K562 (cell line): ENCODE results near the gene USP10. TPM values are rescaled to one million over a fixed set of nuclear protein-coding genes. Genes with fewer than 3 reads are reported as not detected.

ENCODE experiments used
- HDAC3 ChIP-seq: fragments of 450-650 bp; IDR thresholded peaks from 2 replicates; pipeline ENCODE4 v1.6.1; 2018; ENCODE audit warnings: borderline replicate concordance, mild to moderate bottlenecking, moderate library complexity; ENCODE audit not compliant: partially characterized antibody
- HLTF ChIP-seq: fragments of 450-650 bp; IDR thresholded peaks from 2 replicates; pipeline ENCODE4 v1.6.1; 2016
- NFATC3 ChIP-seq: fragments of 450-650 bp; IDR thresholded peaks from 2 replicates; pipeline ENCODE4 v1.6.1; 2017; ENCODE audit warnings: mild to moderate bottlenecking
- NFRKB ChIP-seq: fragments of 450-650 bp; IDR thresholded peaks from 2 replicates; pipeline ENCODE4 v1.6.1; 2016; ENCODE audit warnings: low read depth
- SAP30 ChIP-seq: fragments of 200-600 bp; sonication (generic); IDR thresholded peaks from 2 replicates; pipeline ENCODE4 v1.6.1; 2012; ENCODE audit warnings: borderline replicate concordance, low read depth, mild to moderate bottlenecking, moderate library complexity, low read length, control low read depth, inconsistent platforms; ENCODE audit not compliant: insufficient read depth, poor library complexity, severe bottlenecking
- ZNF12 ChIP-seq: sonication (generic); formaldehyde crosslinking; IDR thresholded peaks from 2 replicates; pipeline ENCODE4 v1.4.0; 2020; ENCODE audit warnings: mild to moderate bottlenecking, missing genetic modification reagents
- polyA plus RNA-seq, 8 experiments: library from polyadenylated mRNA; depleted of rRNA in 4 of 8; stranded (reverse) in 5 of 8; unstranded in 3 of 8; fragments of >200 nt; fragmentation: Nextera tagmentation in 2 of 8; fragmentation: Illumina TruSeq in 1 of 8; extraction: Ambion mirVana in 2 of 8; extraction: Trizol in 1 of 8; gene quantifications; 2 replicates each; pipeline versions ENCODE4 v1.2.1 to v1.2.3, GENCODE V29; 2011 to 2014; ENCODE audit warnings: inconsistent platforms in 1 of 8, missing spikeins in 1 of 8
- total RNA-seq, 7 experiments: library from RNA; depleted of rRNA in 6 of 7; stranded (reverse); fragments of >200 nt in 6 of 7; fragmentation: Illumina TruSeq in 2 of 7; extraction: Trizol in 2 of 7; gene quantifications; 2 replicates each; pipeline versions ENCODE4 v1.2.1 to v1.2.3, GENCODE V29; 2011 to 2021; ENCODE audit warnings: low replicate concordance in 1 of 7
- TF ChIP-seq, protein P1 (sequence below): fragments of 450-650 bp; IDR thresholded peaks from 2 replicates; pipeline ENCODE4 v1.6.1; 2017; ENCODE audit warnings: antibody characterized with exemption
- TF ChIP-seq, protein P2 (sequence below): sonication (generic); formaldehyde crosslinking; IDR thresholded peaks from 2 replicates; pipeline ENCODE4 v1.8.0; 2022; ENCODE audit warnings: mild to moderate bottlenecking, missing genetic modification reagents

Gene USP10
- total and polyA plus RNA-seq, 9 of the 15 experiments (the other 6 are each of a cell fraction or from before 2014, with no cell fraction given) = 61.7 to 197 (median 116) TPM

DNA sequence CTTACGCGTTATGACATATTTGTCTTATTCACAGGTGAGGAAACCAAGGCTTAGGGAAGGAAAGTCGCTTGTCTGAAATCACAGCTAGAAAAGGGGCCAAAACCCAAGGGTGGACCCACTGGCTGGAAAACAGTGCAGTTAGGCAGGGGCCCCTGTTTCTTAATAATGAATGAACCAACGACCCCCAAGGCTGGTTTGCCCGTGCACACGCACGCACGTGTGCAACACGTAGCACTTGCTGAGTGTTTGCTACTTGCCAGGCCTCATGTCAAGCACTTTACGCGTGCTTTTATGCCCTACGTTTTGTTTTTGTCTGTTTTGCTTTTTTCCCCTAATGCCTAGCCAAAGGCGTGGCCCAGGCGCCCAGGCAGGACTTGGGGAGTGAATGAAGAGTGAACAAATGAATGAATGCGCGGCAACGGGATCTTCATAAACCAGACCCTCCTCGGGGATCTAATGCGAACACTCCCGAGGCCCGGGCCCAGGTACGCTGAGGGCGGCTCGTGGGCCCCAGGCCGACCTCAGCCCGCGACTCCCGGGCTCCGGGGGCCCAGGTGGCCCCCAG lies 571 bp upstream of the USP10 start (continued):
- TF ChIP-seq, protein P1, sequence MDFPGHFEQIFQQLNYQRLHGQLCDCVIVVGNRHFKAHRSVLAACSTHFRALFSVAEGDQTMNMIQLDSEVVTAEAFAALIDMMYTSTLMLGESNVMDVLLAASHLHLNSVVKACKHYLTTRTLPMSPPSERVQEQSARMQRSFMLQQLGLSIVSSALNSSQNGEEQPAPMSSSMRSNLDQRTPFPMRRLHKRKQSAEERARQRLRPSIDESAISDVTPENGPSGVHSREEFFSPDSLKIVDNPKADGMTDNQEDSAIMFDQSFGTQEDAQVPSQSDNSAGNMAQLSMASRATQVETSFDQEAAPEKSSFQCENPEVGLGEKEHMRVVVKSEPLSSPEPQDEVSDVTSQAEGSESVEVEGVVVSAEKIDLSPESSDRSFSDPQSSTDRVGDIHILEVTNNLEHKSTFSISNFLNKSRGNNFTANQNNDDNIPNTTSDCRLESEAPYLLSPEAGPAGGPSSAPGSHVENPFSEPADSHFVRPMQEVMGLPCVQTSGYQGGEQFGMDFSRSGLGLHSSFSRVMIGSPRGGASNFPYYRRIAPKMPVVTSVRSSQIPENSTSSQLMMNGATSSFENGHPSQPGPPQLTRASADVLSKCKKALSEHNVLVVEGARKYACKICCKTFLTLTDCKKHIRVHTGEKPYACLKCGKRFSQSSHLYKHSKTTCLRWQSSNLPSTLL = no peak
- TF ChIP-seq NFATC3 (no peak), ZNF12 (no peak), NFRKB (no peak), HDAC3 (no peak), SAP30 (no peak), HLTF (no peak)
- TF ChIP-seq, protein P2, sequence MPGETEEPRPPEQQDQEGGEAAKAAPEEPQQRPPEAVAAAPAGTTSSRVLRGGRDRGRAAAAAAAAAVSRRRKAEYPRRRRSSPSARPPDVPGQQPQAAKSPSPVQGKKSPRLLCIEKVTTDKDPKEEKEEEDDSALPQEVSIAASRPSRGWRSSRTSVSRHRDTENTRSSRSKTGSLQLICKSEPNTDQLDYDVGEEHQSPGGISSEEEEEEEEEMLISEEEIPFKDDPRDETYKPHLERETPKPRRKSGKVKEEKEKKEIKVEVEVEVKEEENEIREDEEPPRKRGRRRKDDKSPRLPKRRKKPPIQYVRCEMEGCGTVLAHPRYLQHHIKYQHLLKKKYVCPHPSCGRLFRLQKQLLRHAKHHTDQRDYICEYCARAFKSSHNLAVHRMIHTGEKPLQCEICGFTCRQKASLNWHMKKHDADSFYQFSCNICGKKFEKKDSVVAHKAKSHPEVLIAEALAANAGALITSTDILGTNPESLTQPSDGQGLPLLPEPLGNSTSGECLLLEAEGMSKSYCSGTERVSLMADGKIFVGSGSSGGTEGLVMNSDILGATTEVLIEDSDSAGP (CRISPR knock-in tag) = no peak
